Kidney (tissue), 14 donors: ENCODE data around the gene CD84. TPM values are rescaled to one million over a fixed set of nuclear protein-coding genes. Genes with fewer than 3 reads are reported as not detected.

ENCODE experiments used
- DNase-seq, 5 donors: peaks; one replicate each; pipeline ENCODE4 v3.0.0-alpha.2; 2013 to 2020
- FAIRE-seq: peaks from 2 replicates; lab custom pipeline; 2012; peaks lifted over from hg19 to GRCh38; lab: Jason Lieb, UNC
- H3K27ac ChIP-seq, 2 donors: one replicate each; pipeline ENCODE4 v1.7.0; 2013; ENCODE audit warnings: low read depth in 2 of 2, low read length in 2 of 2, inconsistent platforms in 1 of 2
- H3K27me3 ChIP-seq: one replicate; pipeline ENCODE4 v1.7.1; 2013; ENCODE audit warnings: low read length, inconsistent platforms; ENCODE audit not compliant: control insufficient read depth, insufficient read depth
- H3K36me3 ChIP-seq, 3 donors: one replicate each; pipeline versions ENCODE4 v1.7.0 to v1.7.1; 2013; ENCODE audit warnings: low read length in 3 of 3, control low read depth in 1 of 3, inconsistent platforms in 1 of 3; ENCODE audit not compliant: insufficient read depth in 3 of 3, control insufficient read depth in 2 of 3
- H3K4me1 ChIP-seq, 3 donors: one replicate each; pipeline versions ENCODE4 v1.7.0 to v1.7.1; 2013; ENCODE audit warnings: low read length in 3 of 3, inconsistent platforms in 1 of 3, low read depth in 1 of 3; ENCODE audit not compliant: control insufficient read depth in 2 of 3, insufficient read depth in 2 of 3
- H3K4me3 ChIP-seq, 3 donors: one replicate each; pipeline versions ENCODE4 v1.7.0 to v1.8.1; 2013; ENCODE audit warnings: low read length in 3 of 3, control low read depth in 1 of 3, inconsistent platforms in 1 of 3
- H3K9ac ChIP-seq, 3 donors: one replicate each; pipeline versions ENCODE4 v1.7.0 to v1.7.1; 2013; ENCODE audit warnings: low read length in 3 of 3, control low read depth in 1 of 3, inconsistent platforms in 1 of 3
- H3K9me3 ChIP-seq, 3 donors: one replicate each; pipeline versions ENCODE4 v1.7.0 to v1.7.1; 2013; ENCODE audit warnings: low read length in 3 of 3, control low read depth in 1 of 3, inconsistent platforms in 1 of 3; ENCODE audit not compliant: control insufficient read depth in 2 of 3, insufficient read depth in 1 of 3
- CTCF ChIP-seq: IDR thresholded peaks from 3 replicates; pipeline ENCODE4 v1.5.1; 2012; ENCODE audit warnings: mild to moderate bottlenecking, moderate library complexity, borderline replicate concordance; ENCODE audit not compliant: insufficient read depth; ENCODE audit errors: extremely low read depth
- intact Hi-C: fragments of 100-400 bp; cut with DNase I; formaldehyde crosslinking; loops from one replicate; pipeline ENCODE4 v1.11.1; 2022
- polyA plus RNA-seq: library from polyadenylated mRNA; stranded (reverse); fragments of 350-450 nt; fragmentation: Illumina TruSeq; extraction: RNeasy Lipid Tissue Mini Kit (QIAGEN cat#74804); gene quantifications from one replicate; pipeline ENCODE4 v1.2.3, GENCODE V29; 2014; ENCODE audit warnings: low read depth, low replicate concordance; ENCODE audit not compliant: insufficient read depth
- total RNA-seq: library from RNA; stranded (reverse); fragmentation: NEBNext Ultra II Directional; extraction: Animal tissue kit (Norgen Biotek cat#: 25700); gene quantifications from one replicate; pipeline ENCODE4 v1.2.1, GENCODE V29; 2021
- donor health status: control.
- donor health status: control.
- donor health status: control.
- donor health status: control.
- donor health status: control.
- donor health status: DM: yes; HTN: yes; CAD: no.
- donor health status: Normal renal cell carcinoma (clear cell type).

CD84 gene
- total and polyA plus RNA-seq, 2 donors from 2014 or later: 0.30 to 17.5 TPM

- DNase-seq: no peak
- no peak for TF ChIP-seq CTCF
- no peak overlapping the region for H3K9ac ChIP-seq
- FAIRE-seq: no peak
- H3K27me3 ChIP-seq: no peaks in the 10 kb centered on the region
- no peaks in the 10 kb centered on the region for H3K9me3 ChIP-seq
- no peak overlapping the region for H3K27ac ChIP-seq
- intact Hi-C loops: no loop called here
- no peaks in the 10 kb centered on the region for H3K36me3 ChIP-seq
- peaks cover 0 to 3% (median 0%) of the 10 kb centered on the region in 3 donors for H3K4me1 ChIP-seq
- no peak overlapping the region for H3K4me3 ChIP-seq
Observed at GRCh38 chr1:160548960-160549664, 30.2 kb downstream of the CD84 start.

DNA sequence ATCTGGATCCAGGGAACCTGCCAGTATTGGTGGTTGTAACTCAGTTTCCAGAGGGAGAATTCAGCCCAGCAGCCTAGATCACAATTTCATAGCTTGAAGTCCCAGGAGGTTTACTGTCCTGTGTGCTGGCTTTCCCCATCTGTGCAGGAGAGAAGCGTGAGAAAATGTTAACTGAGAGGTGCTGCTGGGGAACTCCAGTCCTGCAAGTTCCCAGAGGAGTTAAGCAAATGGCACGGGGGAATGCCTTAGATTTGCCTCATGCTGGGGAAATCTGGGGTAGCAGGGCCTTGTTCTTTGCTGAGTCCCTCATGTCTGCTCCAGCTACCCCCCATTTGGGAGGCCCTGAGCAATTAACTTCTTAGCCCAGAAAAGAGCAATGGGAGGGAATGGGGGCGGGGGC, 31.1 kb downstream of the CD84 start:
- DNase-seq (no peak), FAIRE-seq (no peak)
- intact Hi-C loops: no loop called here
- Histone ChIP-seq H3K36me3 (no peaks in the 10 kb centered on the region), H3K9ac (no peak overlapping the region), H3K4me1 (peaks cover 0 to 3% (median 0%) of the 10 kb centered on the region in 3 donors), H3K27me3 (no peaks in the 10 kb centered on the region), H3K4me3 (no peak overlapping the region), H3K9me3 (no peaks in the 10 kb centered on the region), H3K27ac (no peak overlapping the region)
- TF ChIP-seq CTCF: no peak

DNA sequence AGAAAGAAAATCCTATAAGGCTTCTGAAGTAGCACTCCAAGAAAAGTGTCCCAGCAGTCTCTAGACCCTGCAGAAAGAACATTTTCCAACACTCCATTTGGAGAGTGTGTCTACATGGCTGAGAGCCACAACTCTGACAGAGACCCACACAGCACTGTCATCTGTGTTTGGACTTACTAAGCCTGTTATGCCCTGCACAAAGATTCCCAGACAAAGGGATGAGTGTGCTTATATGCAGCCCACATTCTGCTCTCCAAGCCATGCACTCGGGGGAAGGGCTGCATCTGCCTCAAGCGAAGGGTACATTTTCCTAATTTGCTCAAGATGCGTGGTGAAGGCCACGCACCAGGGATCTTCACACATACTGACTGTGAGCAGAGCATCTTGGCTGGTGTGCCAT, 31.9 kb downstream of the CD84 start:
- intact Hi-C loops: no loop called here
- FAIRE-seq: no peak
- Histone ChIP-seq H3K36me3 (no peaks in the 10 kb centered on the region), H3K4me3 (no peak overlapping the region), H3K4me1 (peaks cover 0 to 3% (median 0%) of the 10 kb centered on the region in 3 donors), H3K9me3 (no peaks in the 10 kb centered on the region), H3K27ac (no peak overlapping the region), H3K9ac (no peak overlapping the region), H3K27me3 (no peaks in the 10 kb centered on the region)
- DNase-seq: no peak
- no peak for TF ChIP-seq CTCF
